Prostate gland (tissue), 2 donors: ENCODE results near the gene STX1A. TPM values are rescaled to one million over a fixed set of nuclear protein-coding genes. Genes with fewer than 3 reads are reported as not detected.
A peak's percentile ranks its signal among the peaks of the same experiment; 100 is the strongest.

ENCODE experiments used
- DNase-seq: peaks from one replicate; pipeline ENCODE4 v3.0.0-alpha.2; 2019; ENCODE audit warnings: low spot score
- H3K27ac ChIP-seq, 2 donors: fragments of 200-600 bp; sonication (generic); 2 replicates each; pipeline ENCODE4 v1.5.1; 2017 to 2019
- H3K27me3 ChIP-seq: fragments of 200-600 bp; sonication (generic); replicated peaks from 2 replicates; pipeline ENCODE4 v1.5.1; 2019; ENCODE audit not compliant: insufficient read depth
- H3K36me3 ChIP-seq, 2 donors: fragments of 200-600 bp; sonication (generic); 1 replicate in 1 of 2; 2 replicates in 1 of 2; pipeline versions ENCODE4 v1.5.1 to v1.8.1; 2017 to 2019
- H3K4me1 ChIP-seq: fragments of 200-600 bp; sonication (generic); replicated peaks from 2 replicates; pipeline ENCODE4 v1.5.1; 2019
- H3K4me3 ChIP-seq, 2 donors: fragments of 200-600 bp; sonication (generic); 2 replicates each; pipeline ENCODE4 v1.5.1; 2017 to 2019
- H3K9me3 ChIP-seq: fragments of 200-600 bp; sonication (generic); 2 replicates; pipeline ENCODE4 v1.5.1; 2017
- CTCF ChIP-seq, 4 experiments: fragments of 200-600 bp in 2 of 4; fragments of 450-650 bp in 2 of 4; sonication (generic) in 2 of 4; IDR thresholded peaks; 1 replicate in 3 of 4; 2 replicates in 1 of 4; pipeline ENCODE4 v1.5.1; 2016 to 2019; ENCODE audit warnings: antibody characterized with exemption in 4 of 4, mild to moderate bottlenecking in 2 of 4, moderate library complexity in 2 of 4
- POLR2A ChIP-seq: fragments of 450-650 bp; IDR thresholded peaks from one replicate; pipeline ENCODE4 v1.6.1; 2016; ENCODE audit warnings: antibody characterized with exemption, mild to moderate bottlenecking
- POLR2AphosphoS5 ChIP-seq: sonication (generic); formaldehyde crosslinking; IDR thresholded peaks from one replicate; pipeline ENCODE4 v1.6.1; 2017; ENCODE audit warnings: antibody characterized with exemption
- WGBS: methylation state at CpG from one replicate; pipeline ENCODE4 v1.1.5; 2018; 5-methylcytosine and 5-hydroxymethylcytosine counted together
- intact Hi-C: fragments of 100-400 bp; cut with DNase I; formaldehyde crosslinking; loops from one replicate; pipeline ENCODE4 v1.14.2; 2022
- total RNA-seq, 2 donors: library from RNA; depleted of rRNA; stranded (reverse); fragments of >200 nt; gene quantifications; one replicate each; pipeline ENCODE4 v1.1.0, GENCODE V29; 2016

STX1A gene
- total RNA-seq, 2 donors from 2014 or later = 6.8 to 15.3 TPM

DNA sequence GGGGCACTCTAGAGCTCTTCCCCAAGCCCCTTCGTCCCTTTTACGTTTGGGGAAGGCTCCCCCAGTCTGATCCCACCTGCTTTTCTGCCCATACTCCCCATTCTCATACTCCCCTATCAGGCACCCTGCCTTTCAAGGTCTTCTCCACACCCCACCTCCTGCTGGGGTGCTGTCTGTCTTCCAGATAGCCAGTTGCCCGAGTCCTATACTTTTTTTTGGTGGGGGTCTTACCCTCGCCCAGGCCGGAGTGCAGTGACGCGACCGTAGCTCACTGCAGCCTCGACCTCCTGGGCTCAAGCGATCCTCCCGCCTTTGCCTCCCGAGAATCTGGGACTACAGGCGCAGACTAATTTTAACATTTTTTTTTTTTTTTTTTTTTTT, 19.9 kb upstream of the STX1A start:
- H3K4me3 ChIP-seq = peak overlapping the region; percentile 69 to 80
- H3K36me3 ChIP-seq = no peaks in the 10 kb centered on the region
- H3K9me3 ChIP-seq = no peaks in the 10 kb centered on the region
- H3K27ac ChIP-seq = peak overlapping the region; percentile 94 to 98
- peaks cover 25% of the 10 kb centered on the region for H3K4me1 ChIP-seq
- intact Hi-C loops = no loop called here
- DNase-seq = no peak
- no peaks in the 10 kb centered on the region for H3K27me3 ChIP-seq
- TF ChIP-seq POLR2A = no peak
- no peak for TF ChIP-seq CTCF (IDR thresholded peaks at IDR 0.05)
- no peak for TF ChIP-seq POLR2AphosphoS5
- 57% methylated on average over 13 of the region's 13 CpGs for WGBS

GRCh38 chr7:73738612-73739386, 19.3 kb upstream of the STX1A start, which contains the start of gene ABHD11:
Gene ABHD11, minus strand, starts transcription at chr7:73738802. Its CDS starts 32 bp downstream, at chr7:73738770.
- DNase-seq = peak; percentile 100
- under 1% methylated on average over 72 of the region's 84 CpGs for WGBS
- Histone ChIP-seq H3K27ac (peak within 1 kb of the TSS; percentile 94 to 98), H3K27me3 (no peaks in the 10 kb centered on the region), H3K9me3 (no peaks in the 10 kb centered on the region), H3K36me3 (no peaks in the 10 kb centered on the region), H3K4me1 (peaks cover 25% of the 10 kb centered on the region), H3K4me3 (peak within 1 kb of the TSS; percentile 69 to 80)
- peak; percentile 96 for TF ChIP-seq POLR2AphosphoS5
- peak; percentile 91 for TF ChIP-seq POLR2A
- TF ChIP-seq CTCF (IDR thresholded peaks at IDR 0.05) = peak in 2 of 4 experiments; percentile 12 to 30
- intact Hi-C loops = no loop called here

DNA sequence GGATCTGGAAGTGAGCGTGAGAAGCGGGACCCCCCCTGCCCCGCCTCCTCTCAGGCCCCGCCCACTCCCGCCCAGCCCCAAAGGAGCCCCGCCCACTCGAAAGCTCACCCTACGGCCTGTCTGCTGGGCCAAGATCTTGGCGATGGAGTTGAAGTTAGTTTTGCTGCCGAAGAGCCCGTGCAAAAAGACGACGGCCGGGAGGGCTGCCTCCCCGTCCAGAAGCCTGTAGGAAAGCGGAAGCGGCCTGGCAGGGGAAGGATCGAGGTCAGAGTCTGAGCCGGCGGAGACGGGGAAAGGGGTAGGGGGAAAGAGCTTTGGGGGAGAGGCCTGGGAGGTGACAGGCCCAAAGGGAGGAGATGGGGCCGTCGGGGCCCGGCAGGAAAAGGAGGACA, 18.7 kb upstream of the STX1A start:
- H3K36me3 ChIP-seq = no peaks in the 10 kb centered on the region
- H3K27ac ChIP-seq = peak overlapping the region; percentile 94 to 98
- WGBS = under 1% methylated on average over 24 of the region's 24 CpGs
- peak overlapping the region; percentile 69 to 80 for H3K4me3 ChIP-seq
- H3K9me3 ChIP-seq = no peaks in the 10 kb centered on the region
- TF ChIP-seq POLR2A (no peak), POLR2AphosphoS5 (no peak), CTCF (IDR thresholded peaks at IDR 0.05) (no peak)
- peaks cover 25% of the 10 kb centered on the region for H3K4me1 ChIP-seq
- intact Hi-C loops = no loop called here
- H3K27me3 ChIP-seq = no peaks in the 10 kb centered on the region
- DNase-seq = peak; percentile 60

- no peak for TF ChIP-seq POLR2AphosphoS5
- TF ChIP-seq POLR2A = no peak
- no peak for TF ChIP-seq CTCF (IDR thresholded peaks at IDR 0.05)
- Histone ChIP-seq H3K4me3 (peak overlapping the region; percentile 69 to 80), H3K9me3 (no peaks in the 10 kb centered on the region), H3K4me1 (peaks cover 19% of the 10 kb centered on the region), H3K27ac (peak overlapping the region; percentile 94 to 98), H3K27me3 (no peaks in the 10 kb centered on the region), H3K36me3 (no peaks in the 10 kb centered on the region)
- no peak for DNase-seq
- 71% methylated on average over 17 of the region's 17 CpGs for WGBS
- intact Hi-C loops = no loop called here
Observed at GRCh38 chr7:73737491-73738219, 18.2 kb upstream of the STX1A start.
